Measurements from ENCODE around the gene ERN1.

ERN1 gene

GRCh38 chr17:64161380-64162176, 31.6 kb upstream of the ERN1 start:
- no peak for TF ChIP-seq CTCF (IDR thresholded peaks at IDR 0.05)
- no peak overlapping the region for H3K4me3 ChIP-seq
- H3K4me1 ChIP-seq: peaks cover 0 to 7% (median 4%) of the 10 kb centered on the region in 4 donors
- no peaks in the 10 kb centered on the region for H3K27me3 ChIP-seq
- DNase-seq: no peak
- H3K9me3 ChIP-seq: no peaks in the 10 kb centered on the region
- no peak overlapping the region for H3K27ac ChIP-seq
- intact Hi-C loops (cut with DNase I; ENCODE audit: low total_unique reads): no loop called here
- peaks cover 0 to 48% (median 0%) of the 10 kb centered on the region in 3 donors for H3K36me3 ChIP-seq

GRCh38 chr17:64160378-64160777, 30.4 kb upstream of the ERN1 start:
- no peak for DNase-seq
- Histone ChIP-seq H3K4me1 (peaks cover 0 to 18% (median 15%) of the 10 kb centered on the region in 4 donors), H3K4me3 (no peak overlapping the region), H3K36me3 (peaks cover 0 to 36% (median 0%) of the 10 kb centered on the region in 3 donors), H3K27me3 (no peaks in the 10 kb centered on the region), H3K9me3 (no peaks in the 10 kb centered on the region), H3K27ac (no peak overlapping the region)
- no peak for TF ChIP-seq CTCF (IDR thresholded peaks at IDR 0.05)
- intact Hi-C loops (cut with DNase I; ENCODE audit: low total_unique reads): no loop called here

GRCh38 chr17:64158831-64159590, 29.1 kb upstream of the ERN1 start:
- peak in 1 of 2 donors; percentile 50 for DNase-seq
- Histone ChIP-seq H3K4me3 (no peak overlapping the region), H3K36me3 (peaks cover 0 to 26% (median 0%) of the 10 kb centered on the region in 3 donors), H3K4me1 (peaks cover 0 to 18% (median 15%) of the 10 kb centered on the region in 4 donors), H3K27ac (no peak overlapping the region), H3K27me3 (no peaks in the 10 kb centered on the region), H3K9me3 (no peaks in the 10 kb centered on the region)
- no peak for TF ChIP-seq CTCF (IDR thresholded peaks at IDR 0.05)
- intact Hi-C loops (cut with DNase I; ENCODE audit: low total_unique reads): no loop called here

- Histone ChIP-seq H3K4me1 (peaks cover 0 to 18% (median 15%) of the 10 kb centered on the region in 4 donors), H3K36me3 (peaks cover 0 to 26% (median 0%) of the 10 kb centered on the region in 3 donors), H3K27ac (no peak overlapping the region), H3K27me3 (no peaks in the 10 kb centered on the region), H3K9me3 (no peaks in the 10 kb centered on the region), H3K4me3 (no peak overlapping the region)
- intact Hi-C loops (cut with DNase I; ENCODE audit: low total_unique reads): no loop called here
- no peak for DNase-seq
- no peak for TF ChIP-seq CTCF (IDR thresholded peaks at IDR 0.05)
Observed at GRCh38 chr17:64158406-64158805, 28.5 kb upstream of the ERN1 start.

GRCh38 chr17:64157669-64158180, 27.8 kb upstream of the ERN1 start:
- intact Hi-C loops (cut with DNase I; ENCODE audit: low total_unique reads): no loop called here
- no peaks in the 10 kb centered on the region for H3K27me3 ChIP-seq
- no peak for DNase-seq
- H3K27ac ChIP-seq: no peak overlapping the region
- no peak overlapping the region for H3K4me3 ChIP-seq
- H3K9me3 ChIP-seq: no peaks in the 10 kb centered on the region
- no peak for TF ChIP-seq CTCF (IDR thresholded peaks at IDR 0.05)
- H3K36me3 ChIP-seq: peaks cover 0 to 27% (median 2%) of the 10 kb centered on the region in 3 donors
- peaks cover 0 to 21% (median 18%) of the 10 kb centered on the region in 4 donors for H3K4me1 ChIP-seq

Measured in tibial artery (tissue), 4 donors.